Measurements from ENCODE around the gene CNTNAP3.
"Not testable (repeated sequence)": the region's sequence is repeated elsewhere in the genome, so short reads cannot be mapped to it uniquely, and the experiment has no call there.

The CNTNAP3 gene

DNA sequence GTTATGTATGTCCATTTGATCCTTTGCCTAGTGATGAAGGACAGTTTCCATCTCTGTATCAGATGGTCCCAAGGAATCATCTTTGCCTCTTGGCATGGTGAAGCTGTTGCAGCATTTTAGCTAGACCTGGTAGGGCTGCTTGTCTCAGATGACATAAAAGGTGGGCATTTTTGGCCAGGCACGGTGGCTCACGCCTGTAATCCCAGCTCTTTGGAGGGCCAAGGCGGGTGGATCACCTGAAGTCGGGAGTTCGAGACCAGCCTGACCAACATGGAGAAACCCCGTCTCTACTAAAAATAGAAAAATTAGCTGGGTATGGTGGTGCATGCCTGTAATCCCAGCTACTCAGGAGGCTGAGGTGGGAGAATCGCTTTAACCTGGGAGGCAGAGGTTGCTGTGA is 259.8 kb downstream of the CNTNAP3 start:
- not testable (repeated sequence) for DNase-seq (ENCODE audit: low read depth); H3K4me3 ChIP-seq (replicated peaks; ENCODE audit: low read depth, low read length)

DNA sequence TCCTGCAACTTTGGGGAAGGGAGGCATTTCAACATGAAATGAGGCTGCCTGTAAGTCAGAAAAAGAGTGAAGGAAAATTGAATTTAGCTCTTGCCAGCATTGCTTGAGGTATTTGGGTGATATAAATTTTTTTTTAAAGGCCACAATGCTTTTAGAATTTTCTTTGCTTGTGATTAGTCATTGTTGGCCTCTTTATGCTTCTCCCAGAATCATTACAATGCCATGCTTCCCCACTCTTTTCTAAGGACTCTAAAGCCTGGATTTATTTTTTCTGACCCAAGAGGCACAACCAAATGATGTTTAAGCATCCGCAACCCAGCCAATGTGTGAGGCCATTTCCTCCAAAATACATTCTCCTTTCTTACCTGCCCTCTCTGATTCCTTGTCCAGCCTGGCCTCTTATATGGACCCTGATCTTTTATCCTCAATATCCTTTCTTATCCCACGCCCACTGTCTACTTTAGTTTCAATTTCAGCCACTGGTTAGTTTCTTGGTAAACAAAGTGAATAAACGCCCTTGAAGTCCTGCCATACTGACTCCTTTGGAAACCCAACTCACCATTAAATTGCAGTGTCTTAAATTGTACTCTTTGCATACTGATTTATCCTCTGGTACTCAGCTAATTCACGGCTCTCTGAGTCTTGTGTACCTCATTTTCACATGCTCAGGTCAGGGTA is 261.9 kb downstream of the CNTNAP3 start:
- DNase-seq (ENCODE audit: low read depth); H3K4me3 ChIP-seq (replicated peaks; ENCODE audit: low read depth, low read length): not testable (repeated sequence)
